Suppressor macrophage treated with lipopolysaccharide for 4 hours (primary cell): Measurements from ENCODE around the gene FPR3.
"Not testable (repeated sequence)": the region's sequence is repeated elsewhere in the genome, so short reads cannot be mapped to it uniquely, and the experiment has no call there.

Experiments
- DNase-seq: peaks from one replicate; pipeline ENCODE4 v3.0.0-alpha.2; 2020

Gene FPR3, protein sequence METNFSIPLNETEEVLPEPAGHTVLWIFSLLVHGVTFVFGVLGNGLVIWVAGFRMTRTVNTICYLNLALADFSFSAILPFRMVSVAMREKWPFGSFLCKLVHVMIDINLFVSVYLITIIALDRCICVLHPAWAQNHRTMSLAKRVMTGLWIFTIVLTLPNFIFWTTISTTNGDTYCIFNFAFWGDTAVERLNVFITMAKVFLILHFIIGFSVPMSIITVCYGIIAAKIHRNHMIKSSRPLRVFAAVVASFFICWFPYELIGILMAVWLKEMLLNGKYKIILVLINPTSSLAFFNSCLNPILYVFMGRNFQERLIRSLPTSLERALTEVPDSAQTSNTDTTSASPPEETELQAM

DNA sequence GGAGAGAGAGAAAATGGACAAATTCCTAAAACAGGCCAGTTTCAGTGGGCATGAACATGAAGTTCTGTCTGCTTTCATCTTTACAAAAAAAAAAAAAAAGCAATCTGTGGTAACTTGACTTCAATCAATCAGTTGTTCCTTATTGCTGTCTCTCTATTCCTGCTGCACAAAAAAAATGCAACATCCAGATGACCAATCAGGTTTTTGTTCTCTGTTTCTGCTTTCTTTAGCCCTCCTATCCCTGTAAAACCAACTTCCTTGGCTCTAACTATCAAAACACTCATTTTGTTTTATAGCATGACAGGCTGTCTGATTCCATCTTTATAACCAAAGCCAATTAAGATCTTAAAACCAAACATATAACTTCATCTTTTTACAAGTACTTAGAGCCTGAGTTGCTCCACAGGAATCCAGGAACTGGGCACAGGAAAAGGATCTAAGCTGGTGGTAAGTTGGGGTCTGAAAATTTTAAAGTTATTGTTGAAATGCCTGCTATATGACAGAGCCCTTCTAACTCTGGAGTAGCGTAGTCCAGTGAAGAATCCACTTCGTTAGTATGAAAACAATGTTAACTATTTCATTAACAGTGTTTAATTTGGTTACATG is at the start of gene FPR3:
TSS of gene FPR3 (plus strand) at position 273 of the 606 bp plus-strand sequence. CDS start 28,592 bp downstream, outside the sequence.
- peak; percentile 69 for DNase-seq

DNA sequence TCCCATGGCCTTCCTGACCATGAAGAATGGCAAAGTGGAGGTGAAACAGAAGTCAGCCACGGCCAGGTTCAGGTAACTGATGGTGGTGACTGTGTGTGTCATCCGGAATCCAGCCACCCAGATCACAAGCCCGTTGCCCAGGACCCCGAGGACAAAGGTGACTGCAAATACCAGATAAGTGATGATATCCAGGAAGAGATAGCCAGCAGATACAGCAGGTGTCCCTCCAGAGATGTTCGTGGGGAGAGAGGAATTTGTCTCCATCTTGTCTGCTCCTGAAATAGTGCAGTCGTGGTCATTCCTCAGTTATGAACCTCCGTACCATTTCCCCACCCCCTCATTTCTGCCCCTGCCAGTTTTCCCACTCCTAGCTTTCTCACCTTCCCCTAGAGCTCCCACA is 48.2 kb upstream of the FPR3 start:
- no peak for DNase-seq

DNA sequence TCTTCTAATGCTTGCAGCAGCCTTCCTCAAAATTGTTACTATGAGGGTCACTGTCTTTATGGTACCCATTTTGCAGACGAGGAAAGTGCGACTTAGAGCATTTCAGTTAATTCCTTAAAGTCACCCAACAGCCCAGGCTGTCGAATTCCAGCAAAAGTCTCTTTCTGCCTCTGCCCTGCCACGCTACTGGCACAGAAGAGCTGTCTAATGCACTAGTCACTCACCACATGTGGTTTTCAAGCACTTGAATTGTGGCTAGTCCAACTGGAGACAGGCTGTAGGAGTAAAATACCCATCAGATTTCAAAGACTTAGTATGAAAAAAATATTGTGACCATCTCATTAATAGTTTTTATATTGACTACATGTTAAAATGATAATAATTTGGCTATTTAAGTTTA is 45.0 kb upstream of the FPR3 start:
- DNase-seq = no peak

DNA sequence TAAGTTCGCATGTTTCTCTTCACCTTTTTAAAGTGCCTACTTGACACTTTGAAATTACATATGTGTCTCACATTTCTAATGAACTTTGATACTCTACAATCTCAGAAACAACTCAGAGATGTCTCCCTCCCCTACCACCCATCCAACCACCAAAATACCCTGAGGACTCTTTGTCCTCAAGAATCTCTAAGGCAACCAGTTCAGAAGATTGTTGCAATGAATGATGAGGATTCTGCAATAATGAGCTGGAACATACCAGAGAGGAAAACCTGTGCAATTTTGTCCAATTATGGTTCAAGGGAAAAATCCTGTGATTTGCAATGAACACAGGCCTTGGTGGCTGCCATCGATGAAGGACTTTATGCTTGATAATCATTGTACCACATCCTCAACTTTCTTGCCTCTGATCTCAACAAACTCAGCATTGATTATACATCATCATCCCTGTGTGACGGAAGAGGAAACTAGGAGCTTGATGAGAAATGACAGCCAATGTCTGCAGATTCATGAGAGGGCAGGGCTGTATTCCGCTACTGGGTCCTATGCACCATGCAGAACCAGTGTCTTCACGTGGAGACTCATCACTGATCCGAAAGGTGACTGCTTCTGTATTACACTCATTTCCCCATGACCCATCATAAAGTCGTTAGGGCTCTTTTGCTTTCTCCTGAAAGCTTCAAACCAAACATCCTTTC is 44.4 kb upstream of the FPR3 start:
- DNase-seq = peak; percentile 43

DNA sequence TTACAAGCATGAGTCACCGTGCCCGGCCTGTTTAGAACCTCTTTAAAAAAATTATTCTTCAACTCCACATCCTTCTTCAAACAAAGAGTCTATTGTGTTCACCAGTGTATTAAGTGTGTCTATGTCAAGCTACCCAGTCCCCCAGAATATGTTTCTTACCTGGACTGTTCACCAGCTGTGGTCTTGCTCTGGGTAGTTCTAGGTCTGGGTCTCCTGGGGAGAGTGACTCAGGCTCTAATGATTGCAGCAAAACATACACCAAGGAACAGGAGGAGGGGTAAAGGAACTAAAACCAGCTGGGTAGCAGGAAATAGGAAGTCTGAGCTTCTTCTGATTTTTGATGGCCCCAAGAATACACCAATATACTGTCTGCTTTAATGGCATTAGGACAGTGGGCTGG is 43.3 kb upstream of the FPR3 start, which contains the start of gene FPR1:
TSS of gene FPR1 (minus strand) at position 224 of the 400 bp plus-strand sequence. CDS start 4,884 bp downstream, outside the sequence.
- DNase-seq = peak; percentile 87

DNA sequence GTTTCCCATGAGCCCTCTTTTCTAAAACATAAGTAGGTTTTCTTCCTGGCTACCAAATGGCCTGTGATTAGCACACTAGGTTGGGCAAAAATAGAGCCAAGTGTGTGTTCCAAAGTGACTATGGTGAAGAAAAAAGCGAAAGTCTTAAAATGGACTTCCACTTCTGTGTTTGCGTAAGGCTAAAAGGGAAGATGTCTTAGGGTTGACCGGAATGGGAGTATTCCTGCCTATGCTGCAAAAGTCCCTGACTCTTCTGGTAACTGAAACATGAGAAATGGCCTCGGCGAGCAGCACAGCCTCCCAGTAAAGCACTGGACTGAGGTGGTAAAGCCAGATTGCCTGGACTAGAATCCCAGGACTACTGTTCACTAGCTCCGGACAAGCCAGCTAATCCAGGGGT is 40.8 kb upstream of the FPR3 start:
- DNase-seq = peak; percentile 94

DNA sequence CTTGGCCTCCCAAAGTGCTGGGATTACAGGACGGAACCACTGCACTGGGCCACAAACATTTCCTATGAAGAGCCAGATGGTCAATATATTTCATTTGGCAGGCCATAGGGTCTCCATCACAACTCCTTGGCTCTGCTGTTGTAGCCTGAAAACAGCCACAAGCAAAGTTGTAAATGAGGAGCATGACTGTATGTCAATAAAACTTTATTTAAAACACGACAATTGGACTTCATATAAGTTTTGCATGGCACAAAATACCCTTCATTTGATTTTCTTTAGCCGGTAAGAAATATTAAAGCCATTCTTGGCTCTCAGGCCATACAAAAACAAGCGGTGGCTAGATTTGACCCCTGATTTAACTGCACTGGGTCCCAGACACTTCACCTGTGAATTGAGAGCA is 40.2 kb upstream of the FPR3 start:
- no peak for DNase-seq

DNA sequence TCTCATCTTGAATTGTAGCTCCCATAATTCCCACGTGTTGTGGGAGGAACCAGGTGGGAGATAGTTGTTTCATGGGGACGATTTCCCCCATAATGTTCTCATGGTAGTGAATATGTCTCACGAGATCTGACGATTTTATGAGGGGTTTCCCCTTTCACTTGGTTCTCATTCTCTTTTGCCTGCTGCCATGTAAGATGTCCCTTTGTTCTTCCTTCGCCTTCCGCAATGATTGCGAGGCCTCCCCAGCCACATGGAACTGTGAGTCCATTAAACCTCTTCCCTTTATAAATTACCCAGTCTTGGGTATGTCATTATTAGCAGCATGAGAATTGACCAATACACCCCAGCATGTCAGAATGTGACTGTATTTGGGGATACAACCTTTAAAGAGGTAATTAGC is 39.4 kb upstream of the FPR3 start:
- DNase-seq = peak; percentile 45

DNA sequence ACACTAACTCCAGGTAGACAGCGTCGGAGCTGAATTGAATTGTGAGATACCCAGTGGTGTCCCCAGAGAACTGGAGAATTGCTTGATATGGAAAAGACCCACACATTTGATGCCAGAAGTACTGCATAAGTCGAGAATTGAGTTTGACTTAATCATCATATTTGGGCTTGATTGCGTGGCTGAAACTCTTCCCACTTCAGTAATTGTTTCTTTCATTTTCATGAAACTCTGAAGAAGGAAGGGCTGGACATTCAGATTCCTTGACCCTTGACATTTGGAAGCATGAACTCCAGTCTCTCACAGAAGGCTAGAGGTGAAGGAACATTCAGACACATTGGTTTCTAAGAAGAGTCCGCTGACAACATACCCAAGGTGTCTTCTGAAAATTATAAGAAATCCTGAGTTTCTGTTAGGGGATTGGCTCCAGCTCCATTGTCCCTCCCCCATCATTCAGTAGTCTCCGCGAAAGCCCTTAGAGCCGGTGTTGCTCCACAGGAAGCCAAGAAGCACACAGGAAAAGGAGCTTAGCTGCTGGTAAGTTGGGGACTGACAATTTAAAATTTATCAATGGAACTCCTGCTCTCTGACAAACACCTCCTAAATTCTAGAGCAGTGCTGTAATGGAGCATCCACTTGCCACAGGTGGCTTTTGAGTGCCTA is 34.1 kb upstream of the FPR3 start, which contains the start of gene FPR2:
TSS of gene FPR2 (plus strand) at position 484 of the 660 bp plus-strand sequence. CDS start 7,479 bp downstream, outside the sequence.
- DNase-seq = peak; percentile 81

DNA sequence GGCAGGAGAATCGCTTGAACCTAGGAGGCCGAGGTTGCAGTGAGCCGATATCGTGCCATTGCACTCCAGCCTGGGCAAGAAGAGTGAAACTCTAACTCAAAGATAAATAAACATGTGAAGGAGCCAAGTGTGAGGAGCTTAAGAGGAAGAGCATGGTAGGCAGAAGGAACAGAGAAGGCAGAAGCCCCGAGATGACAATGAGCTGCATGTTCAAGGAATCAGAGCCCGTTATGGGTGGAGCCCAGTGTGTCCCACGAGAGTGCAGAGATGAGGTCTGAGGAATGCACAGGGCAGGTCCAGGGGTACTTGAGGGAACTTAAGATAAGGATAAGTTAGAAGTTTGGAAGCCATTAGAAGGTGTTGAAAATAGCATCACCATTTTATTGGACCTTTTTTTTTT is 33.3 kb upstream of the FPR3 start:
- DNase-seq = no peak

DNA sequence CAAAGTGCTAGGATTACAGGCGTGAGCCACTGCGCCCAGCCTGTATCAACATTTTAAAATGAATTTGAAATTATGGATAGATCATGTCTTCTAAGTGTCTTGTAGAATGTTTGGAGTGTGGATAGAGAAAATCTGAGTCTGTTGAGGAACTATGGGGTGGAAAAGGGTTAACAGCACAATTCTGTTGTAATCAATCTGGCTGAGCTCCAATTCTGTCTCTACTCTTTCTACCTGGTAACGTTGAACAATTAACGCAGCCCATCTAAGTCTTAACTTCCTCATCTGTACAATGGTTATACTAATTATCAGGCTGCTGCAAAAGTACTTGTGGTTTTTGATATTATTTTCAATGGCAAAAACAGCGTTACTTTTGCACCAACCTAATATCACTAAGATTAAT is 29.9 kb upstream of the FPR3 start:
- no peak for DNase-seq

DNA sequence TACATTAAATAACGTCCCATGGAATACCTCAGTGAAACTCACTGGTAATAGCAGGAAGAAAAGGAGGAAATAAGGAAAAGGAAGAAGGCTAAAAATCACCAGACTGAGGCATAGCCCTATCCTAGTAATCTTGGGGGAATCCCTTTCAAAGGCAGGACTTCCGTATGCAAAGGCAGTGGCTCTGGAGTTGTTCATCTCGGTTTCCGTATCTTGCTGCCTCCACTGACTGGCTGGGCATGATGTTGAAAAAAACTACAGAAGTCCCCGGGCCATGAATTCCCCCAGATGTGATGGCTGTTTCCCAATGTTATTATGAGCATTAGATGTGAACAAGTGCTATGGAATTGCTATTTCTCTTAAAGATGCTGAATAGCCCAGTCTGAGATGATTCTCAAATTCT is 28.5 kb upstream of the FPR3 start:
- peak; percentile 91 for DNase-seq

DNA sequence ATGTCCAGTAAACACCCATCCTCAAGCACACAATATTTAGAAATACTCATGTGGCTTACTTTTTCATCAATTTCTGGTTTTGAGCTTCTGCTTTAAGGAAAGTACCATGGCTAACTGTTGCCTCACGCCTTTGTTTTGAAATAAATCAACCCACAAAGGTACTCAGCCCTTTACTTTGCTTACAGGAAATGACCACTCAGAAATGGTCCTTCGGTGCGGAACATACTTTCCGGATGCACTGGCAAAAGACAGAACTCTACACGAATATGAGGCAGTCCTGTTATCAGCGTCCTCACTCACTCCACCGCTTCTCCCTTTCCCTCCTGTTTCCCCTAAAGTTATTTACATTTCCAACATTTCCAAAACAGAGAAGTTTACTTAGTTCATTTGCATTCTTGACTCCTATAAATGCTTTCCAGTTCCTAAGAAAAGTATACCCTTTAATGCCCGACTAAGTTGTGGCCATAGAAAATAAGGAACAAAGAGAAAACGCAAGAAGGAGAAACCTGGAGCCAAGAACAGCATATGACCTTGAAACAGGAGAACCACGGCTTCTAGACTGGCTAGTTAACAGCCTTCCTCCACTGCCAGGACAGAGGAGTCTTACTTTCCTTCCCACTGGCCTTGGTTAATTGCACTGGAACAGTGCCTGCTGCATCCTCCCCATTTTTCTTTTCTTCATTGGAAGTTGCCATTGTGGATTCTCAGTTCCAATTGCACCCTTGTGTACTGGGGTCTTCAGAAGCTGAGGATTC is 23.4 kb upstream of the FPR3 start:
- peak; percentile 90 for DNase-seq

DNA sequence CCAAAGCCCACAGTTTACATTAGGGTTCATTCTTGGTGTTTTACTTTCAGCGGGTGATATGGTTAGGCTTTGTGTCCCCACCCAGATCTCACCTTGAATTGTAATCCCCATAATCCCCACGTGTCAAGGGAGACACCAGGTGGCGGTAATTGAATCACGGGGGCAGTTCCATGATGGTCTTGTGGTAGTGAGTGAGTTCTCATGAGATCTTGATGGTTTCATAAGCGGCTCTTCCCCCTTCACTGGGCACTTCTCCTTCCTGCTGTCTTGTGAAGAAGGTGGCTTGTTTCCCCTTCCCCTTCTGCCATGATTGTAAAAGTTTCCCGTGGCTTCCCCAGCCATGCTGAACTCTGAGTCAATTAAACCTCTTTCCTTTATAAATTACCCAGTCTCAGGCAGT is 22.0 kb upstream of the FPR3 start:
- peak; percentile 65 for DNase-seq

DNA sequence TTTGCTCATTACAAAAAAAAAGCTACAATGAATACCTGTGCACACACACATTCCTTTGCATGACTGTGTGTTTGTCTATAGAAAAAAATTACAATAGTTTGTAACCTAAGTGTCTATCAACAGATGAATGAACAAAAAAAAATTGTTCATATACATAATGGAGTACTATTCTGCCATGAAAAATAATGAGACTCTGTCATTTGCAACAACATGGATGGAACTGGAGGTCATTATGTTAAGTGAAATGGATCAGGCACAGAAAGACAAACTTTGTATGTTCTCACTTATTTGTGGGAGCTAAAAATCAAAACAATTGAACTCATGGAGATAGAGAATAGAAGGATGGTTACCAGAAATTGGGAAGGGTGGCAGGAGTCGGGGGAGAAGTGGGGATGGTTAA is 18.4 kb upstream of the FPR3 start:
- not testable (repeated sequence) for DNase-seq

DNA sequence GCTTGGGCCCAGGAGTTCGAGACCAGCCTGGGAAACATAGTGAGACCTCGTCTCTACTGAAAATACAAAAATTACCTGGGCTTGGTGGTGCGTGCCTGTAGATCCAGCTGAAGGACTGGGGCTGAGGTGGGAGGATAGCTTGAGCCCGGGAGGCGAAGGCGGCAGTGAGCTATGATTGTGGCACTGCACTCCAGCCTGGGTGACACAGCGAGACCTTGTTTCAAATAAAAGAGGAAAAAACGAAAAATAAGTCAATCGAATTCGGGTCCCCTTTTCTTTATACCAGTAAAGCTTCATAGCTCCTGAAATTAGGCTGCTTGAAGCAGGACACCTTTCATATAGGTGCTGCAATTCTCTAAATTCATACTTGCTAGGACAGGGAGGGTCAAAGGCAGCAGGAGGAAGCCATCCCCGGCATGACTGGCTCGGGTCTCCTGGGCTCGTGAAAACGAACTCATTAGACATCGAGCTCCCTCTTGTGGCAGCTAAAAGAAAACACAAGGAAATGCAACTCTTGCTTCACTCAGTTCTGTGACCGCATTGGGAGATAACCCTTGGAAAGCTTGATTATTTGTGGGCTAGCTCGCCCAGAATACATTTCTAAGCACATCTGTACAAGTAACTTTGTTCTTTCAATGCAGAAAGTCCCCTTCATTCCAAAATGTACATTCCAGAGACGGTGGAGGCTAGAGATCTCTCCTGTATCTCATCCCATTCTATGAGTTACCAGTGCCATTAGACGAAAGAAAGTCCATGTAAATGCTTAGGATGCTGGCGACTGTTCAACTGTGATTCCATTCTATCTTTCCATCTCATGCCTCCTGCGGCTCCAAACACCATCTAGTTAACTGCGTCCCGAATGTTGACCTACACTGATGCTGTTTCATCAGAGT is 17.1 kb upstream of the FPR3 start:
- peak; percentile 91 for DNase-seq

DNA sequence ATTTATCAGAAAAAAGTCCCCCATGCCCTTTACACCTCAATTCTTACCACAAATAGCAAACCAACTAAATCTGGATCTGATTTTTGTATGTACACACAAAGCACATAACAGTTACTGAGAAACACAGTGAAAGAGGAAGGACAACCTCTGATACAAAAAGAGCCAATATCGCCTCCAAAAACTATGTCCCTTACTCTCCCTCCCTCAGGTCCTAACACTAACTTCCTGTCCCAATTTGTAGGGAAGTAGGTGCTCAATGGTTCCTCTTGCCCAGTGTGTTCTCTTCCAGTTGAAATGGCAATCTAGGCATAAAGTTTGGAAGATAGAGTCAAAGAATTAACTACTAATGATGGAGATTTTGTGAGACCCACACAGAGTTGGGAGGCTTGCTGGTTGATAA is 15.8 kb upstream of the FPR3 start:
- no peak for DNase-seq

DNA sequence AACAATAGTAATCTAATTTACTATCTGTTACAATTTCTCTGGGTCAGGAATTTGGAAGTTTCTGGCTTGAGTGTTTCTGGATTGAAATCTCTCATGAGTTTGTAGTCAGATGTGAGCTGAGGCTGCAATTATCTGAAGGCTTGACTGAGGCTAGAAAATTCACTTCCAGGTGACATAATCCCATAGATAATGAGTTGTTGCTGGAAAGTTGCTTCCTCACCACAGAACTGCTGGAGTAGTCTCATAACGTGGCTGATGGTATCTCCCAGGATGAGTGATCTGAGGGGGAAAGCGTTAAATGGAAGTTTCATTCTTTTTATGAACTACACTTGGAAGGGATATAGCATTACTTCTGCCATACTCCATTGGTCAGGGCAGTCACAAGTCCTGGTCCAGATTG is 15.3 kb upstream of the FPR3 start:
- no peak for DNase-seq

DNA sequence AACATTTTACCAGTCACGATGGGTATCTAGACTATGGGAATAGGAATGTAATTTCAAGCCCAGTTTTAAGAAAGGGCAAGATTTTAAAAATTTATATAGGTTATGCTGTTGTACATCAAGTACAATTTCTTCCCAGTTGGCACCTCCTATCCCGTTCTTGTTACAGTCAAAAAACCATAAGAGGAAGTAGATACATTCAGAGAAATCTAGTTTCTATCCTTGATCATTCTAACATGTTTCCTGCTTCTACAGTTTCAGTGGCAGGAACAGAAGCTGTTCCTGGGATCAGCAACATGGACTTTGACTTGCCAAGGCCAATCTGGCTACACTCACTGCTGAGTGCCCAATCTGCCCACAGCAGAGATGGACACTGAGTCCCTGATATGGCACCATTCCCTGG is 14.7 kb upstream of the FPR3 start:
- DNase-seq = peak; percentile 51

DNA sequence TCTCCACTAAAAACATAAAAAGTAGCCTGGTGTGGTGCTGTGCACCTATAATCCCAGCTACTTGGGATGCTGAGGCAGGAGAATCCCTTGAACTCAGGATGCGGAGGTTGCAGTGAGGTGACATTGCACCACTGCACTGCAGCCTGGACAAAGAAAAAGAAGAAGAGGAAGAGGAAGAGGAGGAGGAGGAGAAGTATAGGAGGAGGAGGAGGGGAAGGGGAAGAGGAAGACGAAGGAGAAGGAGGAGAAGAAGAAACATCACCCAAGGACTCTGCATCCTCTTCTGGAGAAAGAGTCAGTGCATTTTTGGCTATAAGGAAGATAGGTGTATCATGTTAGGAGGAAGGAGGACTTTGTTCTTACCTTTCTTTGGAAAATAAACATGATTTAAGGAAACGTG is 13.0 kb upstream of the FPR3 start:
- no peak for DNase-seq

DNA sequence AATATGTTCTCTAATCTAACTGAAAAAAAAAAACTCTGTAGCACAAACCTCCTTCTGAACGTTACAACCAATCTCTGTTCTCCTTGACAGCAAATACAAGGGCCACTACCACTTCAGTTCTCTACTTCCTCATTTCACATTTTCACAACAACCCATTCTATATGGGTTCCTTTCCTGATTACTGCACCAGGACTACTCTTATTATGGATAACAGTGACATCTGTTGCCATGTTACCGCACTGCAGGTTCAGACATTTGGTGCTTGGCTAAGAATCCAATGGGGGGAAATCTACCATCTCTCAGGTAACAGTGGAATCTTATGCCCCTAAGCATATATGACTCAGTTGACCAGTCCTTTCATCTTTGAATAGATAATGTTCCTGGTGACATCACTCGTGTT is 11.6 kb upstream of the FPR3 start:
- peak; percentile 79 for DNase-seq
